H1 (cell line): Measurements from ENCODE around the gene TRIAP1. TPM values are rescaled to one million over a fixed set of nuclear protein-coding genes. Genes with fewer than 3 reads are reported as not detected.

ENCODE experiments used
- ATF3 ChIP-seq: IDR thresholded peaks from 2 replicates; pipeline ENCODE4 v1.6.1; 2011; ENCODE audit warnings: low read depth, mild to moderate bottlenecking, low read length; ENCODE audit not compliant: insufficient read depth
- BCL11A ChIP-seq, 2 experiments: IDR thresholded peaks; one replicate each; pipeline ENCODE4 v1.6.1; 2011; ENCODE audit warnings: low read depth in 2 of 2, low read length in 2 of 2, mild to moderate bottlenecking in 2 of 2
- CEBPB ChIP-seq: IDR thresholded peaks from 2 replicates; pipeline ENCODE4 v1.6.1; 2012; ENCODE audit warnings: low read depth, low read length
- CHD1 ChIP-seq: IDR thresholded peaks from 2 replicates; pipeline ENCODE4 v1.6.1; 2012; ENCODE audit warnings: low read depth, low read length, improper control_type of control experiment
- EGR1 ChIP-seq: IDR thresholded peaks from 2 replicates; pipeline ENCODE4 v1.6.1; 2011; ENCODE audit warnings: low read depth, low read length, borderline replicate concordance
- GABPA ChIP-seq: IDR thresholded peaks from 2 replicates; pipeline ENCODE4 v1.6.1; 2011; ENCODE audit warnings: mild to moderate bottlenecking, low read length, moderate library complexity, borderline replicate concordance; ENCODE audit not compliant: insufficient read depth
- GTF2F1 ChIP-seq: IDR thresholded peaks from 2 replicates; pipeline ENCODE4 v1.6.1; 2012; ENCODE audit warnings: low read depth, low read length, improper control_type of control experiment, borderline replicate concordance
- HDAC2 ChIP-seq, 2 experiments: fragments of 300-600 bp in 1 of 2; sonication (generic) in 1 of 2; IDR thresholded peaks; 2 replicates each; pipeline ENCODE4 v1.6.1; 2011 to 2012; ENCODE audit warnings: low read depth in 2 of 2, low read length in 2 of 2, mild to moderate bottlenecking in 2 of 2, moderate library complexity in 2 of 2, borderline replicate concordance in 1 of 2, inconsistent platforms in 1 of 2
- JUN ChIP-seq: IDR thresholded peaks from 2 replicates; pipeline ENCODE4 v1.6.1; 2011; ENCODE audit warnings: low read depth, mild to moderate bottlenecking, improper control_type of control experiment, low read length
- KDM1A ChIP-seq: fragments of 200-600, 300-600 bp; sonication (generic); IDR thresholded peaks from 2 replicates; pipeline ENCODE4 v1.7.1; 2016; ENCODE audit warnings: mild to moderate bottlenecking, low read length, borderline replicate concordance
- NRF1 ChIP-seq: IDR thresholded peaks from 2 replicates; pipeline ENCODE4 v1.6.1; 2011; ENCODE audit warnings: mild to moderate bottlenecking, low read depth, low read length, improper control_type of control experiment
- PHF8 ChIP-seq: fragments of 200-600 bp; sonication (generic); conservative IDR thresholded peaks from 2 replicates; pipeline ENCODE4 v1.7.1; 2012; ENCODE audit warnings: low read depth, mild to moderate bottlenecking, inconsistent platforms, low read length, moderate library complexity
- POU5F1 ChIP-seq: IDR thresholded peaks from 2 replicates; pipeline ENCODE4 v1.6.1; 2011; ENCODE audit warnings: low read depth, mild to moderate bottlenecking, low read length, moderate library complexity
- RNF2 ChIP-seq: fragments of 200-900, 300-1000 bp; sonication (generic); IDR thresholded peaks from 2 replicates; pipeline ENCODE4 v1.7.1; 2016; ENCODE audit warnings: borderline replicate concordance, low read depth, mild to moderate bottlenecking, antibody characterized with exemption, low read length; ENCODE audit not compliant: poor library complexity, severe bottlenecking; ENCODE audit errors: missing control alignments
- RXRA ChIP-seq: IDR thresholded peaks from 2 replicates; pipeline ENCODE4 v1.6.1; 2011; ENCODE audit warnings: low read depth, mild to moderate bottlenecking, low read length, moderate library complexity; ENCODE audit not compliant: insufficient read depth
- SP1 ChIP-seq: IDR thresholded peaks from 2 replicates; pipeline ENCODE4 v1.6.1; 2011; ENCODE audit warnings: low read depth, low read length
- SRF ChIP-seq: IDR thresholded peaks from 2 replicates; pipeline ENCODE4 v1.6.1; 2011; ENCODE audit warnings: mild to moderate bottlenecking, low read depth, low read length, moderate library complexity
- SUZ12 ChIP-seq: fragments of 200-600 bp; sonication (generic); IDR thresholded peaks from 2 replicates; pipeline ENCODE4 v1.6.1; 2012; ENCODE audit warnings: mild to moderate bottlenecking, inconsistent platforms, low read length, moderate library complexity, mixed read lengths
- YY1 ChIP-seq: IDR thresholded peaks from 2 replicates; pipeline ENCODE4 v1.6.1; 2011; ENCODE audit warnings: low read depth, mild to moderate bottlenecking, low read length
- polyA plus RNA-seq, 7 experiments: library from polyadenylated mRNA; depleted of rRNA in 3 of 7; stranded (reverse) in 5 of 7; unstranded in 2 of 7; fragments of >200 nt in 5 of 7; fragments of 200-250 nt in 2 of 7; gene quantifications; 1 replicate in 5 of 7; 2 replicates in 1 of 7; 4 replicates in 1 of 7; pipeline versions ENCODE4 v1.2.1 to v1.2.3, GENCODE V29; 2011 to 2013; ENCODE audit warnings: missing spikeins in 2 of 7, mixed read lengths in 2 of 7
- total RNA-seq: library from RNA; stranded (reverse); fragmentation: NEBNext Ultra II Directional; extraction: Animal tissue kit (Norgen Biotek cat#: 25700); gene quantifications from 2 replicates; pipeline ENCODE4 v1.2.1, GENCODE V29; 2021
- TF ChIP-seq, protein P1 (sequence below), 3 experiments: IDR thresholded peaks; 1 replicate in 2 of 3; 2 replicates in 1 of 3; pipeline versions ENCODE4 v1.5.1 to v1.6.1; 2011; ENCODE audit warnings: low read length in 3 of 3, mild to moderate bottlenecking in 3 of 3, inconsistent platforms in 2 of 3, low read depth in 1 of 3, moderate library complexity in 1 of 3; ENCODE audit not compliant: insufficient read depth in 1 of 3; ENCODE audit errors: control extremely low read depth in 1 of 3

The TRIAP1 gene
- total and polyA plus RNA-seq, 2 of the 8 experiments (the other 6 are each of a cell fraction or from before 2014, with no cell fraction given) = 42.0 to 63.4 TPM

DNA sequence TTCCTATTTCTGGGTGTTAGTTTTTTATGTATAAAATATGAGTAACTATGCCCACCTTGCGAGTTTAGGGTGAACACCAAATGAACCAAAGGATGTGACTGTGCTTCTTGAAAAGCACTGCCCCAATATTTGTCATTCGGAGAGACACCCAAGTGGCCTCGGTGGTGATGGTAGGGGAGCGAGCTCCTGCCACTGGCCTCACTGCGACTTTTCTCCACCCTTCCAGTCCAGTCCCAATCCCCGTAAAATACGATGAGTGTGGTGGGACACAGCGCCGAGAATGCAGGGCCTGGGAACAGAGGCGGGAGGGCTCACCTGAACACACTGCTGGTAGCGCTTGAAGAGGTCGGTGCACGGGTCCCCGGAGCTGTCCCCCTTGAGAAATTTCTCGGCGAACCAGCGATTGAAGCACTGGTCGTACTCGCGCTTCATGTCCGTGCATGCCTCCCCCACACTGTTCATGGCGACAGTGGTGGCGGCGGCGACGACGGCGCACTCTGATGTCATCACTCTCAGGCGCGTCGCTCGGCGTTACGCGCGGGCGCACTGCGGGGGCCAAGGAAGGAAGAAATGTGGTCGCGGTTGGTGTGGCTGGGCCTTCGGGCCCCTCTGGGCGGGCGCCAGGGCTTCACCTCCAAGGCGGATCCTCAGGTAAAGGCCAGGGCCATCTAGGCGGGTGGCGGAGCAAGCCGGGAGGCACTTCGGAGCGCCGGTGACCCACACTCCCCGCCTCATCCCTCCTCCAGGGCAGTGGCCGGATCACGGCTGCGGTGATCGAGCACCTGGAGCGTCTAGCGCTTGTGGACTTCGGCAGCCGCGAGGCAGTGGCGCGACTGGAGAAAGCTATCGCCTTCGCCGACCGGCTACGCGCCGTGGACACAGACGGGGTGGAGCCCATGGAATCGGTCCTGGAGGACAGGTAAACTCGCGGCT is at the start of gene TRIAP1, which contains the start of gene GATC (continued):
- no peak for TF ChIP-seq CEBPB
- no peak for TF ChIP-seq POU5F1
- no peak for TF ChIP-seq JUN
- TF ChIP-seq RNF2 = no peak
- TF ChIP-seq, protein P1, sequence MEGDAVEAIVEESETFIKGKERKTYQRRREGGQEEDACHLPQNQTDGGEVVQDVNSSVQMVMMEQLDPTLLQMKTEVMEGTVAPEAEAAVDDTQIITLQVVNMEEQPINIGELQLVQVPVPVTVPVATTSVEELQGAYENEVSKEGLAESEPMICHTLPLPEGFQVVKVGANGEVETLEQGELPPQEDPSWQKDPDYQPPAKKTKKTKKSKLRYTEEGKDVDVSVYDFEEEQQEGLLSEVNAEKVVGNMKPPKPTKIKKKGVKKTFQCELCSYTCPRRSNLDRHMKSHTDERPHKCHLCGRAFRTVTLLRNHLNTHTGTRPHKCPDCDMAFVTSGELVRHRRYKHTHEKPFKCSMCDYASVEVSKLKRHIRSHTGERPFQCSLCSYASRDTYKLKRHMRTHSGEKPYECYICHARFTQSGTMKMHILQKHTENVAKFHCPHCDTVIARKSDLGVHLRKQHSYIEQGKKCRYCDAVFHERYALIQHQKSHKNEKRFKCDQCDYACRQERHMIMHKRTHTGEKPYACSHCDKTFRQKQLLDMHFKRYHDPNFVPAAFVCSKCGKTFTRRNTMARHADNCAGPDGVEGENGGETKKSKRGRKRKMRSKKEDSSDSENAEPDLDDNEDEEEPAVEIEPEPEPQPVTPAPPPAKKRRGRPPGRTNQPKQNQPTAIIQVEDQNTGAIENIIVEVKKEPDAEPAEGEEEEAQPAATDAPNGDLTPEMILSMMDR (IDR thresholded peaks at IDR 0.05; ENCODE audit: control extremely low read depth in 1 of 3, insufficient read depth in 1 of 3, low read depth in 1 of 3, low read length in 3 of 3) = no peak
- TF ChIP-seq GABPA = no peak
- no peak for TF ChIP-seq SUZ12
- TF ChIP-seq SRF = peak; percentile 98
- TF ChIP-seq KDM1A = no peak
- TF ChIP-seq YY1 = peak; percentile 90
- peak; percentile 87 for TF ChIP-seq EGR1
- TF ChIP-seq SP1 = no peak
- peak; percentile 97 for TF ChIP-seq PHF8
- no peak; a peak in 1 of 4 replicates for TF ChIP-seq HDAC2 (IDR thresholded peaks at IDR 0.05; ENCODE audit: borderline replicate concordance in 1 of 2, low read depth in 2 of 2, low read length in 2 of 2)
- no peak for TF ChIP-seq CHD1
- TF ChIP-seq BCL11A (IDR thresholded peaks at IDR 0.05; ENCODE audit: low read depth in 2 of 2, low read length in 2 of 2) = no peak
- TF ChIP-seq GTF2F1 = peak; percentile 68; the same call in 1 of the 2 replicates
- TF ChIP-seq RXRA = no peak
- TF ChIP-seq ATF3 = peak; percentile 100
- TF ChIP-seq NRF1 = no peak
